DOHH2 (cell line): ENCODE measurements around the gene MAP3K20.

Experiments used
- H3F3A ChIP-seq: fragments of 200-600 bp; sonication (generic), shearing (Covaris generic); 2 replicates; pipeline ENCODE4 v1.6.0; 2016; ENCODE audit warnings: antibody characterized with exemption, mild to moderate bottlenecking; ENCODE audit not compliant: control insufficient read depth, insufficient read depth
- H3K27ac ChIP-seq: fragments of 200-600 bp; sonication (generic); 2 replicates; pipeline ENCODE4 v1.5.1; 2014; ENCODE audit warnings: low read depth, mild to moderate bottlenecking, low read length, moderate library complexity
- H3K27me3 ChIP-seq: fragments of 200-600 bp; sonication (generic); 2 replicates; pipeline ENCODE4 v1.6.1; 2014; ENCODE audit warnings: mild to moderate bottlenecking, low read length, mixed read lengths; ENCODE audit not compliant: control insufficient read depth
- H3K36me3 ChIP-seq: fragments of 200-600 bp; sonication (generic); 2 replicates; pipeline ENCODE4 v1.6.1; 2014; ENCODE audit warnings: mild to moderate bottlenecking, low read length, moderate library complexity, mixed read lengths; ENCODE audit not compliant: control insufficient read depth
- H3K4me1 ChIP-seq: fragments of 200-600 bp; sonication (generic); 2 replicates; pipeline ENCODE4 v1.6.1; 2014; ENCODE audit warnings: mild to moderate bottlenecking, low read length, mixed read lengths; ENCODE audit not compliant: control insufficient read depth
- H3K4me2 ChIP-seq: fragments of 200-600 bp; sonication (generic); 2 replicates; pipeline ENCODE4 v1.6.0; 2014; ENCODE audit warnings: mild to moderate bottlenecking, low read length, moderate library complexity
- H3K4me3 ChIP-seq: fragments of 200-600 bp; sonication (generic); 2 replicates; pipeline ENCODE4 v1.5.1; 2014; ENCODE audit warnings: mild to moderate bottlenecking, low read length, mixed read lengths
- H3K79me2 ChIP-seq: fragments of 200-600 bp; sonication (generic); 2 replicates; pipeline ENCODE4 v1.6.1; 2014; ENCODE audit warnings: mild to moderate bottlenecking, low read length, mixed read lengths; ENCODE audit not compliant: control insufficient read depth
- H3K9me2 ChIP-seq: fragments of 200-600 bp; sonication (generic); replicated peaks from 2 replicates; pipeline ENCODE4 v1.6.1; 2014; ENCODE audit warnings: mild to moderate bottlenecking, low read length, mixed read lengths; ENCODE audit not compliant: control insufficient read depth
- H3K9me3 ChIP-seq: fragments of 200-600 bp; sonication (generic); 2 replicates; pipeline ENCODE4 v1.6.1; 2014; ENCODE audit warnings: antibody characterized with exemption, low read length, mixed read lengths; ENCODE audit not compliant: control insufficient read depth, insufficient read depth
- H4K20me1 ChIP-seq: fragments of 200-600 bp; sonication (generic); 2 replicates; pipeline ENCODE4 v1.6.0; 2014; ENCODE audit warnings: low read depth, mild to moderate bottlenecking, antibody characterized with exemption, low read length, moderate library complexity; ENCODE audit not compliant: control insufficient read depth, insufficient read depth
- EZH2phosphoT487 ChIP-seq: fragments of 200-600 bp; sonication (generic); IDR thresholded peaks from 2 replicates; pipeline ENCODE4 v1.6.1; 2017; ENCODE audit warnings: borderline replicate concordance, mild to moderate bottlenecking, antibody characterized with exemption, low read length, moderate library complexity, mixed read lengths
- TF ChIP-seq, protein P1 (sequence below): fragments of 200-600 bp; sonication (generic); IDR thresholded peaks from one replicate; pipeline ENCODE4 v1.5.1; 2014; ENCODE audit warnings: antibody characterized with exemption, mild to moderate bottlenecking, low read depth, low read length; ENCODE audit not compliant: poor library complexity, severe bottlenecking

The MAP3K20 gene

DNA sequence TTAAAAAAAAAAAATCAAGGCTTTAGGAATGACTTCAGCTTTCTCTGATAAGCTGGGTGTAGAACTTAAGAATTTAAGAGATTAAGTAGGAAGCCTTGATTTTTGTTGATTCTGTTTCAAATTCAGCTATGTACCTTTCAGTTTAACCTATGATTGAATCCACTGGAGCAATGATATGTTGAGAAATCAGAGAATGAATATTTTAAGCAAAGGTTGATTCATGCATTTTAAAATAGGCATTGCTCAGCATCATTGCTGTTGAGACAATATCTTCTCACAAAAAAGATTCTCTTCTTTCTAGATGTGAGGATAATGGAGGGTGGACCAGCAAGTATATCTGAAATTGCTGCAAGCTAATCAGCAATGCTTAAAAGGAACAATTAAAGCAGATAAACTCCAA is 109.8 kb downstream of the MAP3K20 start:
- Histone ChIP-seq H3F3A (no peaks in the 10 kb centered on the region), H3K4me1 (peaks cover 12% of the 10 kb centered on the region), H3K9me3 (no peaks in the 10 kb centered on the region)

DNA sequence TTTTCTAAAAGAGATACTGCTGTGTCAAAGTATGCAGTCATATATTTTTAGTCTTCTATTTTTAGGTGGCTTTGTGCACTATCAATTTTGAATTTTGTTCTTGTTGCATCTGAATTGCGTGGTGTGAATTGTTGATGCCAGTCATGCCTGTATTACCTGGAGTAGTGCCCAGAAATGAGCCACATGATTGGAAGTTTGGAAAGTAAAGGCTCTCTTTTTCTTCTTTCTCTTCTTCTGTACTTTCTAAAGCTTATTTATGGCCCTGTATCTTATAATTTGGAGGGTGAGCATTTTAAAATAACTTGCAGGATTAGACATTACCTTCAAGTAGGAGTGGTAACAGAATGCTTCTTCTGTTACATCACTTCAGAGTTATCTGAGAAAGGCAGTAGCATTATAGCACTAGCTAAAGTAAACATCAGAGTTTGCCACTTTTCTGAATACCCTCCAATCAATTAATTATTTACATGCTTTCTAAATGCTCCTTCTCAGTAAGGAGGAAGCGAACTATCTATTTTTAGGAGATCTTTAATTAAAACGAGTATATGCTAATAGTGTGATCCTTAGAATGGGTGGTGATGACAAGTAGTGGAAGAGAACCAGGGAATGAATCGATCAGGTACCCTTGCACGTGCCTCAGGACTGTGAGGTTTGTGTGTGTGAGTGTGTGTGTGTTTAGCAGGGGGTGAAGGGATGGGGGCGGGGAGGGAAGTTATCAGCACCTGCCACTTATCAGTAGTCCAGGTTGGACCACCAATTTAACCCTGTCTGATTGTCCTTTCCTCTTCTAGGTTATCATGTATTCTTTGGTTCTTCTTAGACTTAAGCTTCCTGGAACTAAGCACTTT is 112.5 kb downstream of the MAP3K20 start:
- H3K27me3 ChIP-seq, result no peaks in the 10 kb centered on the region
- H3K9me3 ChIP-seq, result no peaks in the 10 kb centered on the region
- H3K79me2 ChIP-seq, result no peaks in the 10 kb centered on the region
- no peaks in the 10 kb centered on the region for H4K20me1 ChIP-seq
- H3K4me1 ChIP-seq, result peaks cover 12% of the 10 kb centered on the region
- no peaks in the 10 kb centered on the region for H3F3A ChIP-seq
- H3K9me2 ChIP-seq, result no peaks in the 10 kb centered on the region
- TF ChIP-seq, protein P1, sequence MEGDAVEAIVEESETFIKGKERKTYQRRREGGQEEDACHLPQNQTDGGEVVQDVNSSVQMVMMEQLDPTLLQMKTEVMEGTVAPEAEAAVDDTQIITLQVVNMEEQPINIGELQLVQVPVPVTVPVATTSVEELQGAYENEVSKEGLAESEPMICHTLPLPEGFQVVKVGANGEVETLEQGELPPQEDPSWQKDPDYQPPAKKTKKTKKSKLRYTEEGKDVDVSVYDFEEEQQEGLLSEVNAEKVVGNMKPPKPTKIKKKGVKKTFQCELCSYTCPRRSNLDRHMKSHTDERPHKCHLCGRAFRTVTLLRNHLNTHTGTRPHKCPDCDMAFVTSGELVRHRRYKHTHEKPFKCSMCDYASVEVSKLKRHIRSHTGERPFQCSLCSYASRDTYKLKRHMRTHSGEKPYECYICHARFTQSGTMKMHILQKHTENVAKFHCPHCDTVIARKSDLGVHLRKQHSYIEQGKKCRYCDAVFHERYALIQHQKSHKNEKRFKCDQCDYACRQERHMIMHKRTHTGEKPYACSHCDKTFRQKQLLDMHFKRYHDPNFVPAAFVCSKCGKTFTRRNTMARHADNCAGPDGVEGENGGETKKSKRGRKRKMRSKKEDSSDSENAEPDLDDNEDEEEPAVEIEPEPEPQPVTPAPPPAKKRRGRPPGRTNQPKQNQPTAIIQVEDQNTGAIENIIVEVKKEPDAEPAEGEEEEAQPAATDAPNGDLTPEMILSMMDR, result no peak
- no peak for TF ChIP-seq EZH2phosphoT487
- no peak overlapping the region for H3K27ac ChIP-seq
- no peak overlapping the region for H3K4me3 ChIP-seq
- H3K4me2 ChIP-seq, result no peak overlapping the region
- peaks cover 60% of the 10 kb centered on the region for H3K36me3 ChIP-seq

More for the DNA sequence above, 109.8 kb downstream of the MAP3K20 start:
- no peak overlapping the region for H3K27ac ChIP-seq
- no peaks in the 10 kb centered on the region for H3K79me2 ChIP-seq
- peaks cover 41% of the 10 kb centered on the region for H3K36me3 ChIP-seq
- no peak overlapping the region for H3K4me3 ChIP-seq
- H3K4me2 ChIP-seq, result no peak overlapping the region
- TF ChIP-seq, protein P1, result no peak
- H3K9me2 ChIP-seq, result no peaks in the 10 kb centered on the region
- H3K27me3 ChIP-seq, result no peaks in the 10 kb centered on the region
- no peaks in the 10 kb centered on the region for H4K20me1 ChIP-seq

DNA sequence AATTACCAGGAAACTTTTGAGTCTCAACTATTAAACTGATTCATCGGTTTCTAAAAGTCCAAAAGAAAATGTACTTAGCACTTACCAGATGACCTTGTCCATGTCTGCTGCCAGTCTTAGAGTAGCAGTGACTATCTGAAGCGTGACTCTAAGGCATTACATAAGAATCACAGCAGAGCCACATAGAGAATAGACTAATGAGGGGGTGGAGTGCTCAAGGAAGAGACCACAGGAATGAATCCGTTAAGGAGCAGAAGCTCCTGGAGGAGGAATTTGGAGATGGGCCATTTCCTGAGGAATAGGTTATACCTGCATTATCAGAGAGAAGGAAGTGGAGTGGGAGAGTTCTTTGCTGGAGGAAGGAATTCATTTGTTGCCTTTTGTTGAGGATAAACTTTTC is 116.0 kb downstream of the MAP3K20 start:
- Histone ChIP-seq H3K36me3 (peaks cover 60% of the 10 kb centered on the region), H3K27me3 (no peaks in the 10 kb centered on the region), H4K20me1 (no peaks in the 10 kb centered on the region), H3K4me2 (no peak overlapping the region), H3K9me3 (no peaks in the 10 kb centered on the region), H3K4me3 (no peak overlapping the region), H3K4me1 (peaks cover 12% of the 10 kb centered on the region), H3K9me2 (no peaks in the 10 kb centered on the region), H3F3A (no peaks in the 10 kb centered on the region), H3K79me2 (no peaks in the 10 kb centered on the region), H3K27ac (no peak overlapping the region)
- TF ChIP-seq, protein P1, result no peak
- TF ChIP-seq EZH2phosphoT487, result no peak
